HCT116 (cell line): Measurements from ENCODE around the gene UTP15. TPM values are rescaled to one million over a fixed set of nuclear protein-coding genes. Genes with fewer than 3 reads are reported as not detected.

Experiments
- ATAC-seq: fragments of 200-7000 bp; cut with Tn5 transposase; 2 replicates; pipeline ENCODE4 v1.9.1; 2020; ENCODE audit warnings: mild to moderate bottlenecking, moderate library complexity
- BruUV-seq: library from RNA; stranded (reverse); fragments of 400-500 nt; replicated peaks from 2 replicates; lab custom pipeline; 2021; lab: Mats Ljungman, UMichigan
- CTCF ChIA-PET: fragments of 300-600 bp; sonication (Branson Sonifier 250); formaldehyde crosslinking; loops from one replicate; lab custom pipeline; 2021; ENCODE audit warnings: antibody characterized with exemption; lab: Charles Lee
- POLR2A ChIA-PET: fragments of 300-600, 350-600 bp; sonication (Branson Sonifier 250); formaldehyde crosslinking; loops from one replicate; lab custom pipeline; 2021; ENCODE audit warnings: antibody characterized with exemption; lab: Charles Lee
- RAD21 ChIA-PET, 2 experiments: fragments of 300-600 bp; sonication (Branson Sonifier 250); formaldehyde crosslinking; loops; one replicate each; lab custom pipeline; 2023; ENCODE audit warnings: low total read pairs in 2 of 2; ENCODE audit not compliant: uncharacterized antibody in 2 of 2, unreplicated experiment in 2 of 2, low non-redundant PET in 1 of 2; lab: Charles Lee
- DNase-seq: peaks from one replicate; pipeline ENCODE4 v3.0.0-alpha.2; 2010; ENCODE audit warnings: low read depth, low spot score
- H2AFZ ChIP-seq: fragments of 200-600 bp; shearing (Covaris generic), sonication (generic); 2 replicates; pipeline ENCODE4 v1.6.1; 2017; ENCODE audit warnings: low read depth, mixed run types, mixed read lengths, antibody characterized with exemption, low read length; ENCODE audit not compliant: poor library complexity, severe bottlenecking
- H3K27ac ChIP-seq: 2 replicates; pipeline ENCODE4 v1.5.1; 2012; ENCODE audit warnings: low read depth, low read length
- H3K27me3 ChIP-seq: fragments of 200-600 bp; sonication (generic); 2 replicates; pipeline ENCODE4 v1.6.1; 2016; ENCODE audit warnings: mixed run types, low read length, mixed read lengths; ENCODE audit not compliant: insufficient read depth
- H3K36me3 ChIP-seq, 2 experiments: fragments of 200-500 bp in 1 of 2; fragments of 200-600 bp in 1 of 2; sonication (Bioruptor generic) in 1 of 2; sonication (generic) in 1 of 2; 2 replicates each; pipeline versions ENCODE4 v1.5.1 to v1.6.1; 2014 to 2016; ENCODE audit warnings: low read length in 2 of 2, inconsistent platforms in 1 of 2, mixed read lengths in 1 of 2, mixed run types in 1 of 2; ENCODE audit not compliant: insufficient read depth in 2 of 2, control insufficient read depth in 1 of 2
- H3K4me1 ChIP-seq, 2 experiments: fragments of 200-600 bp in 1 of 2; sonication (generic) in 1 of 2; 2 replicates each; pipeline versions ENCODE4 v1.5.1 to v1.6.1; 2012 to 2017; ENCODE audit warnings: low read length in 2 of 2, inconsistent platforms in 1 of 2, mild to moderate bottlenecking in 1 of 2, mixed read lengths in 1 of 2, mixed run types in 1 of 2, moderate library complexity in 1 of 2; ENCODE audit not compliant: insufficient read depth in 2 of 2, control insufficient read depth in 1 of 2
- H3K4me2 ChIP-seq: fragments of 200-600 bp; sonication (generic); 2 replicates; pipeline ENCODE4 v1.6.1; 2017; ENCODE audit warnings: mixed run types, low read length, mixed read lengths
- H3K4me3 ChIP-seq, 2 experiments: fragments of 200-600 bp in 1 of 2; sonication (generic) in 1 of 2; replicated peaks in 1 of 2; 2 replicates each; pipeline ENCODE4 v1.5.1; 2011 to 2016; ENCODE audit warnings: low read length in 2 of 2, control low read depth in 1 of 2, low read depth in 1 of 2, mild to moderate bottlenecking in 1 of 2, mixed read lengths in 1 of 2, mixed run types in 1 of 2
- H3K79me2 ChIP-seq: fragments of 200-600 bp; sonication (generic); 2 replicates; pipeline ENCODE4 v1.6.1; 2017; ENCODE audit warnings: mild to moderate bottlenecking, mixed run types, low read length, moderate library complexity, mixed read lengths; ENCODE audit not compliant: insufficient read depth
- H3K9ac ChIP-seq: fragments of 200-600 bp; sonication (generic); 2 replicates; pipeline ENCODE4 v1.6.1; 2016; ENCODE audit warnings: low read length, mixed read lengths
- H3K9me2 ChIP-seq: fragments of 200-600 bp; sonication (generic), shearing (Covaris generic); 2 replicates; pipeline ENCODE4 v1.6.1; 2017; ENCODE audit warnings: mixed run types, mild to moderate bottlenecking, moderate library complexity; ENCODE audit not compliant: insufficient read depth
- H3K9me3 ChIP-seq, 2 experiments: fragments of 200-500 bp in 1 of 2; fragments of 200-600 bp in 1 of 2; sonication (Bioruptor generic) in 1 of 2; sonication (generic) in 1 of 2; 2 replicates each; pipeline ENCODE4 v1.6.1; 2014 to 2017; ENCODE audit warnings: low read length in 2 of 2, mixed read lengths in 2 of 2, inconsistent platforms in 1 of 2, low read depth in 1 of 2, mild to moderate bottlenecking in 1 of 2, mixed run types in 1 of 2, moderate library complexity in 1 of 2; ENCODE audit not compliant: control insufficient read depth in 1 of 2, insufficient read depth in 1 of 2
- H4K20me1 ChIP-seq: fragments of 200-600 bp; sonication (generic), shearing (Covaris generic); 2 replicates; pipeline ENCODE4 v1.6.1; 2017; ENCODE audit warnings: mixed run types, mild to moderate bottlenecking, moderate library complexity; ENCODE audit not compliant: insufficient read depth
- ELF1 ChIP-seq: IDR thresholded peaks from 2 replicates; pipeline ENCODE4 v1.6.1; 2012; ENCODE audit warnings: low read depth, borderline replicate concordance
- MAX ChIP-seq: IDR thresholded peaks from 2 replicates; pipeline ENCODE4 v1.6.1; 2012
- REST ChIP-seq: IDR thresholded peaks from 2 replicates; pipeline ENCODE4 v1.6.1; 2012; ENCODE audit warnings: low read depth
- SP1 ChIP-seq: IDR thresholded peaks from 2 replicates; pipeline ENCODE4 v1.6.1; 2012; ENCODE audit warnings: low read depth
- ZBTB33 ChIP-seq: IDR thresholded peaks from 2 replicates; pipeline ENCODE4 v1.6.1; 2011; ENCODE audit warnings: mild to moderate bottlenecking, low read length, moderate library complexity; ENCODE audit not compliant: insufficient replicate concordance; ENCODE audit errors: extremely low read depth
- intact Hi-C: fragments of 100-400 bp; cut with micrococcal nuclease; formaldehyde crosslinking; loops from 2 replicates; pipeline ENCODE4 v1.10.0; 2022
- total RNA-seq: library from RNA; stranded (reverse); gene quantifications from one replicate; pipeline ENCODE4 v1.2.1, GENCODE V29; 2021; ENCODE audit not compliant: unreplicated experiment

Gene UTP15
- total RNA-seq, 1 experiment from 2014 or later: 39.3 TPM

GRCh38 chr5:73619606-73620333 lies 54.2 kb downstream of the UTP15 start:
- no peak overlapping the region for H3K4me3 ChIP-seq
- no peak overlapping the region for H3K9ac ChIP-seq
- no peaks in the 10 kb centered on the region for H3K27me3 ChIP-seq
- no peaks in the 10 kb centered on the region for H3K9me3 ChIP-seq
- H3K9me2 ChIP-seq: no peaks in the 10 kb centered on the region
- ChIA-PET CTCF (no interaction called here), RAD21 (no interaction called here), POLR2A (no interaction called here)
- H3K36me3 ChIP-seq: no peaks in the 10 kb centered on the region
- no peaks in the 10 kb centered on the region for H4K20me1 ChIP-seq
- ATAC-seq: no peak
- H2AFZ ChIP-seq: no peak overlapping the region
- no TSS peak for BruUV-seq
- H3K27ac ChIP-seq: no peak overlapping the region
- intact Hi-C loops: no loop called here
- TF ChIP-seq REST: no peak
- no peak for TF ChIP-seq ELF1
- no peak for TF ChIP-seq SP1
- no peak for TF ChIP-seq ZBTB33
- no peak for TF ChIP-seq MAX
- peaks cover 1 to 10% of the 10 kb centered on the region in 2 experiments; a peak in 3 of 4 replicates for H3K4me1 ChIP-seq
- no peaks in the 10 kb centered on the region for H3K79me2 ChIP-seq
- no peak overlapping the region for H3K4me2 ChIP-seq
- DNase-seq: no peak
